GM19468 (cell line): ENCODE data around the gene TNRC6C.
"Not testable (repeated sequence)": the region's sequence is repeated elsewhere in the genome, so short reads cannot be mapped to it uniquely, and the experiment has no call there.

Source experiments
- ATAC-seq: cut with Tn5 transposase; IDR thresholded peaks from one replicate; pipeline ENCODE4 v1.9.1; 2021; ENCODE audit warnings: mild to moderate bottlenecking, moderate library complexity, moderate number of reproducible peaks; ENCODE audit not compliant: unreplicated experiment; ENCODE audit errors: extremely low read depth

The TNRC6C gene

DNA sequence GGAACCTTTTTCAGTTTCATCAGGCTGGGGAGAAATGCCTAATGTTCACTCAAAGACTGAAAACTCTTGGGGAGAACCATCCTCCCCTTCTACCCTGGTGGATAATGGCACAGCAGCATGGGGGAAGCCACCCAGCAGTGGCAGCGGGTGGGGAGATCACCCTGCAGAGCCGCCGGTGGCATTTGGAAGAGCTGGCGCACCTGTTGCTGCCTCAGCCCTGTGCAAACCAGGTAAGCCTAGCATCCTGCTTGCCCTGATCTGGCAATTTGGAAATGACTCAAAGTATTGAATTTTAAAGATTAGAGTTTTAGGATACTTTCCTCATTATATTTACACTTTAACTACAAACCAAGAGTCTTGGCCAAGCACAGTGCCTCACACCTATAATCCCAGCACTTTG lies 106.2 kb downstream of the TNRC6C start:
- ATAC-seq, result no peak

DNA sequence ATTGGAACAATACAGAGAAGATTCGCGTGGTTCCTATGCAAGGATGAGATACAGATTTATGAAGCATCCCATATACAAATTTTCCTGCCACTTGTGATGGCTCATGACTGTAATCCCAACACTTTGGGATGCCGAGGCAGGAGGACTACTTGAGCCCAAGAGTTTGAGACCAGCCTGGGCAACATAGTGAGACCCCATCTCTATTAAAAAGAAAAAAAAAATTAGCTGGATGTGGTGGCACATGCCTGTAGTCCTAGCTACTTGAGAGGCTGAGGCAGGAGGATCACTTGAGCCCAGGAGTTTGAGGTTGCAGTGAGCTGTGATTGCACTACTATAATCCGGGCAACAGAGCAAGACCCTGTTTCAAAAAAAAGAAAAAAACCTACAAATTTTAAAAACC lies 108.5 kb downstream of the TNRC6C start:
- not testable (repeated sequence) for ATAC-seq

GRCh38 chr17:78069695-78070094 lies 111.2 kb downstream of the TNRC6C start:
- no peak for ATAC-seq

DNA sequence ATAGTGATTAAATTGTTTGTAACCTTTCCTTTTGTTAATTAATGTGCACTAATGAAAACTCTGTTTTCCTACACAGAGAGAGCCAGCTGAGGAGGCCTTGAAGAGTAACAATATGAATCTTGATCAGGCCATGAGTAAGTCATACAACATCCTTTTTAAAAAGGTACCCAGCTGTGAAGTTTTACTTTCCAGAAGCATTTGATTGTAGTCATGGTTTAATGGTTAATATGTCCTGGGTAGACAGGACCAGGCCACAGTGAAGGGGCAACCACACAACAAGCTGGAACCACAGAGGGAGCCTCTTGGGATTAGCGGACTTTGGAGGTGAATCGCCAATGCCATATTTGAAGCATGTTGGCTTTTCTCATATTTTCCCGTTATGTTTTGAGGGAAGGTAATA lies 114.5 kb downstream of the TNRC6C start:
- no peak for ATAC-seq

DNA sequence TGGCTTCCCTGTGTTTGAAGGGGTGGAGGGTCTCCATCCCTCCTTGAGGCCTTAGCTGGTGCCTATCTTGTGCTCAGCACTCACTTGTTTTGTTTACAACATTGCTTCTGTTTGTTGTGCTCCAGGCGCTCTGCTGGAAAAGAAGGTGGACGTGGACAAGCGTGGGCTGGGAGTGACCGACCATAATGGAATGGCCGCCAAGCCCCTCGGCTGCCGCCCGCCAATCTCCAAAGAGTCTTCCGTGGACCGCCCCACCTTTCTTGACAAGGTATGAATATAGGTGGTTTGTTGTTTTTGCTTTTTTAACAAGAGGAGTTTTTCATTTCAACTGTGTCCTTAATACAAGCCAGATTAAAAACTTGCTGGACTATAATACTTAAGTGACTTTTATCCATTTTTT lies 116.5 kb downstream of the TNRC6C start:
- no peak for ATAC-seq

GRCh38 chr17:78075545-78075944 lies 117.0 kb downstream of the TNRC6C start:
- ATAC-seq, result no peak

DNA sequence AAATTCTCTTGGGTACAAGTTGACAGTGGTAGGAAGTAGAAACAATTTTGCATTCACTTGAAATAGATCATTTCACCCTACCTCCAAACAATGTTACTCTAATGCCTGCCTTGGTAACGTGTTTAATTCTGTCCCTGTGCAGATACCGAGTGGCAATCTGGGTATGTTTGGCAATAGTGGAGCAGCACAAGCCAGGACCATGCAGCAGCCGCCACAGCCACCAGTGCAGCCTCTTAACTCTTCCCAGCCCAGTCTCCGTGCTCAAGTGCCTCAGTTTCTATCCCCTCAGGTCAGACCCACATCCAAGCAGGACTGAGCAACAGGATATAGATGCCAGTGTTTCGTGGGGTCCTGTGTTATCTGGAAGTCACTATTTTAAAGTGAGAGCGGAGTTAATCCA lies 120.8 kb downstream of the TNRC6C start:
- ATAC-seq, result no peak

- no peak for ATAC-seq
Observed at GRCh38 chr17:78081551-78081950, 123.0 kb downstream of the TNRC6C start.

DNA sequence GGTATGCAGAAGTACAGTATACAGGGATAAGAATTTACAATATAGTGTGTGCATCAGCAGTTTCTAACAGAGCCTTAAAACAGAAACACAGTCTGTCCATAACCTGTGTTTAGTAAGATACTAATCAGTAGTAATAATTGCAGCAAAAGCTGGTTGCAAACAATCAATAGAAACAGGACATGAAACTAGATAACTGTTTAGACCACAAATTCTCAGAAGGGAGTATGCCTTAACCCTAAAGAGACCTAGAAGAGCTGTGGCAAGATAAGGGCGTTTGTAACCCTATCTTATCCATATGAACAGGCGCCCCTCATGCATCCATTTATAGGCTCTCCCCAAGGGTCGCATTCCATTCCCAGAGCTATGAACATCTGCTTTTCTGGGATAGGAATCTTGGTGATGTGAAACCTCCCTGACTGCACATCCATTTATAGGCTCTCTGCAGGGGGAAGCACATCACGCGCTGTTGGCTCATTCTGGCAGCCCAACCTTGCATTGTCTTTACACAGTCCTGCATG lies 123.9 kb downstream of the TNRC6C start:
- ATAC-seq, result not testable (repeated sequence)

DNA sequence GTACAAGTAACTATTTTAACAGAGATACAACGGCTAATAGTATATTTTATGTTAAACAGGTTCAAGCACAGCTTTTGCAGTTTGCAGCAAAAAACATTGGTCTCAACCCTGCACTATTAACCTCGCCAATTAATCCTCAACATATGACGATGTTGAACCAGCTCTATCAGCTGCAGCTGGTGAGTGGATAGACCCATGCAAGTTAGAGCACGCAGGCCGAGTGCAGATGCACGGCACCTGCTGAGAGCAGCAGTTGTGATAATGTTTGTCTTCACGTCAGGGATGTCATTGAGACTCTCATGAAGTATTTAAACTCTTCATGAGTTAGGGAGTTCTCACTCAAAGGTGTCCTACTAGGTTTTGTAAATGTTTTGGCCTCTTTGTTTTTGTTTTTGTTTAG lies 124.5 kb downstream of the TNRC6C start:
- no peak for ATAC-seq

DNA sequence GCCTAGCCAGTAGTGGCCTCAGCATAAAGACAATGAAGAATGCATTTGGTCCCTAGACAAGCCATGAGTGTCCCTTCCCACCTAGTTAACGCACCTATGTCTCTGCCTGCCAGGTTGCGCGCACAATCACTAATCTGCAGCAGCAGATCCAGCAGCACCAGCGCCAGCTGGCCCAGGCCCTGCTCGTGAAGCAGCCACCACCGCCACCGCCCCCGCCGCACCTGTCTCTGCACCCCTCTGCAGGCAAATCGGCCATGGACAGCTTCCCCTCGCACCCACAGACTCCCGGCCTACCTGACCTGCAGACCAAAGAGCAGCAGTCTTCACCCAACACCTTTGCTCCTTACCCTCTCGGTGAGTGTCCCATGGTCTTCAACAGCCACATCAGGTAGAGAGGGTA lies 128.2 kb downstream of the TNRC6C start:
- ATAC-seq, result no peak

- no peak for ATAC-seq
Observed at GRCh38 chr17:78088529-78088928, 130.0 kb downstream of the TNRC6C start.

DNA sequence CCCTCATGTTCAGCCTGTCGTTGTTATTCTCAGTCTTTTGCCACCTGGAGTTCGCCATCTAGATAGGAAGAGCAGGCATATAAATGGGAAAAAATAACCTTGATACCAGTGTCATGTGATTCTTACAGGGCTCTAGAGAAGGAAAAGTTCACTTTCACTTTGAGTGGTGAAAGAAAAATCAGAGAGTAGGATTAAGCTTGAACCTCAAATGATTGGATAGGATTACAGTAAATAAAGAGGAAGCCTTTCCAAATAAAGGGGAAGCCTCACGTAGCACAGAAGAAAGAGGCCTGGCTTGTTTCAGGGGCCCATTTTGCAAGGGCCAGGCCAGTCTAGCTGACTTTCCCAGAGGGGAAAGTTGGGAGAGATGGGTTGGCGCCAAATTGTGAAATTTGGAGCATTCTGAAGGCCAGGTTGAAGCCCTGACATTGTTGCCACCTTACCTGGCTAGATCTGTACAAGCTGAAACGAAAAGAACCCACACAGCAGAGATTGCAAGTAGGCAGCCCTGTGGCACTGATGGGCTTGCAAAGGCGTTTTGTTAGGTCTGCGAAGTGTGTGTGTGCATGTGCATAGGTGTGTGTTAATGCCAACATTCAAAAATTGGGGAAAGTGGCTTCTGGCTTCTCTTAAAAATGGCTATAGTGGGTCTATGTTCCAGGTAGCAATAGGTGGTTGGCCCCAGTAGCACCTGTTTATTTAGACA lies 131.2 kb downstream of the TNRC6C start:
- no peak for ATAC-seq

DNA sequence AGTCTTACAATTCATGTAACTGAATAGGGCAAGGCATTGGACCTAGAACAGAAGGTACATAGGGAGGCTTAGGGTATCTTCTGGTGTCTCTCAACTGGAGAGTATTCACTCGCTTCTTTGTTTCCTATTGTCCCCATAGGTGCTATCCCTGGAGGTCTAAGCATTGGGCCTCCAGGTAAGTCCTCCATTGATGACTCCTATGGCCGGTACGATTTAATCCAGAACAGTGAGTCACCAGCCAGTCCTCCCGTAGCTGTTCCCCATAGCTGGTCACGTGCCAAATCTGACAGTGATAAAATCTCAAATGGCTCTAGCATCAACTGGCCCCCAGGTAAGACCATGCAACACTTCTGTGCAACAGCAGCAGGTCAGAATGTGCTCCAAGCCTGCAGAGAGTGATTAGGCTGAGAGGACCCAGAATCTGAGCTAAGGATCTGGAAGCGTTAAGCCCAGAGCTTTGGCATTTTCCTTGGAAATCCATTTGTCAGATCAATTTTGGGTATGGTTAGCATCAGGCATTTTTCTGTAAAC lies 134.4 kb downstream of the TNRC6C start:
- ATAC-seq, result no peak

DNA sequence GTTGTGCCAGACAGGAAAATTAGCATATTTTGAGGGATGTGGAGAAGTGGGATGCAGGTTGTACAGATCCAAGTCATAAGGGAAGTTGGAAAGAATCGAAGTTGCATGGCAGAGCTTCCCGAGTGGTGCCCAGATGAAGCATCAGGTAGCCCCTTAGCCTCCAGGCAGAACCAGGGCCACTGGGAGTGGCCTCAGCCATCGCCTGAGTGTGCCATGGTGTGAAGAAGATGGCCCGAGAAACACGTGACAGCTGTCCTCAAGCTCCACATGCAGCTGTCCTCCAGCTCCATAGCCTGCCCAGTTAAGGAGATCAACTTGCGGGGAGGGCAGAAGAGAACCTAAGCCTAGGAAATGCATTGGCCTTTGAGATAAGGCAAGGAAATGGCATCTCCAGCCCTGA lies 136.5 kb downstream of the TNRC6C start:
- ATAC-seq, result no peak

- ATAC-seq, result no peak
Observed at GRCh38 chr17:78096093-78096492, 137.6 kb downstream of the TNRC6C start.

GRCh38 chr17:78101112-78101511 lies 142.6 kb downstream of the TNRC6C start:
- ATAC-seq, result no peak

GRCh38 chr17:78101542-78101941 lies 143.0 kb downstream of the TNRC6C start:
- no peak for ATAC-seq

- ATAC-seq, result no peak
Observed at GRCh38 chr17:78103311-78103710, 144.8 kb downstream of the TNRC6C start.

- ATAC-seq, result no peak
Observed at GRCh38 chr17:78104540-78104941, 146.0 kb downstream of the TNRC6C start.

- ATAC-seq, result no peak
Observed at GRCh38 chr17:78105101-78105500, 146.6 kb downstream of the TNRC6C start.

- ATAC-seq, result no peak
Observed at GRCh38 chr17:78105551-78105950, 147.0 kb downstream of the TNRC6C start.
